ENCODE results near the gene PRMT5.

- TF ChIP-seq EZH2 (IDR thresholded peaks at IDR 0.05; ENCODE audit: insufficient read depth, low read length) (no peak), CTCF (IDR thresholded peaks at IDR 0.05; ENCODE audit: insufficient read depth, low read depth, low read length) (no peak)
Measured at GRCh38 chr14:22945642-22946041, 16.5 kb upstream of the PRMT5 start.
